ENCODE measurements around the gene NUP210L. TPM values are rescaled to one million over a fixed set of nuclear protein-coding genes. Genes with fewer than 3 reads are reported as not detected.

The NUP210L gene
- total and polyA plus RNA-seq, 9 of the 15 experiments (the other 6 are each of a cell fraction or from before 2014, with no cell fraction given): 0.01 to 0.04 TPM; not detected in 7

GRCh38 chr1:153958111-153958960 lies 196.5 kb downstream of the NUP210L start, which contains the start of gene CRTC2 (continued):
- TF ChIP-seq ZNF224 (CRISPR knock-in tag; IDR thresholded peaks at IDR 0.05) (0 out of 2 replicates have a peak, but pooled peaks have one; percentile 8), NRF1 (conservative IDR thresholded peaks at IDR 0.05 in 1 of 2, IDR thresholded peaks at IDR 0.05 in 1 of 2) (peak; percentile 70 to 76), HCFC1 (IDR thresholded peaks at IDR 0.05; ENCODE audit: low read depth, low read length) (peak; percentile 100), ZBTB17 (CRISPR knock-in tag; IDR thresholded peaks at IDR 0.05) (peak; percentile 90), SRSF9 (IDR thresholded peaks at IDR 0.05; ENCODE audit: borderline replicate concordance, low read depth, low read length) (no peak), LCOR (CRISPR knock-in tag; IDR thresholded peaks at IDR 0.05) (0 out of 2 replicates have a peak, but pooled peaks have one; percentile 62), MCM5 (IDR thresholded peaks at IDR 0.05; ENCODE audit: low read depth) (no peak), ZNF175 (CRISPR knock-in tag; IDR thresholded peaks at IDR 0.05; ENCODE audit: low read depth) (peak; percentile 93), RNF2 (IDR thresholded peaks at IDR 0.05) (0 out of 2 replicates have a peak, but pooled peaks have one; percentile 63), FUS (optimal IDR thresholded peaks at IDR 0.05; ENCODE audit: low read depth, low read length) (no peak), ZNF644 (tag; IDR thresholded peaks at IDR 0.05; ENCODE audit: low read depth) (peak; percentile 97), ELF1 (tag; IDR thresholded peaks at IDR 0.05) (peak; percentile 99), MEF2D (tag; conservative IDR thresholded peaks at IDR 0.05; ENCODE audit: low read depth) (0 out of 2 replicates have a peak, but pooled peaks have one; percentile 40), ATF7 (IDR thresholded peaks at IDR 0.05) (peak; percentile 65), MLLT1 (IDR thresholded peaks at IDR 0.05) (peak; percentile 33 to 50; a peak in 1 of 4 replicates), ZNF134 (CRISPR knock-in tag; conservative IDR thresholded peaks at IDR 0.05) (peak; percentile 42), SP2 (IDR thresholded peaks at IDR 0.05; ENCODE audit: extremely low read depth, low read depth, low read length, poor library complexity, severe bottlenecking) (no peak), NFYB (IDR thresholded peaks at IDR 0.05; ENCODE audit: extremely low read depth, insufficient read length) (no peak), SNRNP70 (optimal IDR thresholded peaks at IDR 0.05; ENCODE audit: low read depth, low read length) (no peak), CAMTA2 (CRISPR knock-in tag; conservative IDR thresholded peaks at IDR 0.05) (0 out of 2 replicates have a peak, but pooled peaks have one; percentile 17), ZBTB34 (CRISPR knock-in tag; IDR thresholded peaks at IDR 0.05) (no peak), ZKSCAN3 (CRISPR knock-in tag; IDR thresholded peaks at IDR 0.05) (no peak), TSHZ1 (CRISPR knock-in tag; IDR thresholded peaks at IDR 0.05) (no peak)

Data from K562 (cell line).